AG04450 (cell line): ENCODE data around the gene FBN1. TPM values are rescaled to one million over a fixed set of nuclear protein-coding genes. Genes with fewer than 3 reads are reported as not detected.

Experiments
- CTCF ChIA-PET: fragments of 300-600, 350-600 bp; formaldehyde crosslinking; extraction: SDS; loops from one replicate; lab custom pipeline; 2022; ENCODE audit warnings: antibody characterized with exemption, inconsistent platforms; lab: Charles Lee
- POLR2A ChIA-PET: fragments of 350-600 bp; formaldehyde crosslinking; extraction: SDS; loops from one replicate; lab custom pipeline; 2021; ENCODE audit warnings: antibody characterized with exemption, inconsistent platforms; lab: Yijun Ruan, JAX
- DNase-seq: peaks from one replicate; pipeline ENCODE4 v3.0.0-alpha.2; 2011; ENCODE audit warnings: low read depth, low spot score
- H3K27ac ChIP-seq: one replicate; pipeline ENCODE4 v1.5.1; 2012; ENCODE audit warnings: low read depth, low read length, control low read depth
- H3K27me3 ChIP-seq: one replicate; pipeline ENCODE4 v1.6.0; 2012; ENCODE audit warnings: low read length; ENCODE audit not compliant: control insufficient read depth, insufficient read depth
- H3K4me3 ChIP-seq: 2 replicates; pipeline ENCODE4 v1.5.1; 2011; ENCODE audit warnings: mild to moderate bottlenecking, low read depth, low read length, control low read depth
- H3K9me3 ChIP-seq: 2 replicates; pipeline ENCODE4 v1.5.1; 2012; ENCODE audit warnings: low read length; ENCODE audit not compliant: control insufficient read depth, insufficient read depth
- polyA plus RNA-seq: library from polyadenylated mRNA; depleted of rRNA; stranded (reverse); fragments of >200 nt; gene quantifications from 2 replicates; pipeline ENCODE4 v1.2.3, GENCODE V29; 2011
- TF ChIP-seq, protein P1 (sequence below): IDR thresholded peaks from 2 replicates; pipeline ENCODE4 v1.5.1; 2011; ENCODE audit warnings: low read depth, low read length, control low read depth, inconsistent platforms

The FBN1 gene
- polyA plus RNA-seq, 1 experiment, result 530 TPM

DNA sequence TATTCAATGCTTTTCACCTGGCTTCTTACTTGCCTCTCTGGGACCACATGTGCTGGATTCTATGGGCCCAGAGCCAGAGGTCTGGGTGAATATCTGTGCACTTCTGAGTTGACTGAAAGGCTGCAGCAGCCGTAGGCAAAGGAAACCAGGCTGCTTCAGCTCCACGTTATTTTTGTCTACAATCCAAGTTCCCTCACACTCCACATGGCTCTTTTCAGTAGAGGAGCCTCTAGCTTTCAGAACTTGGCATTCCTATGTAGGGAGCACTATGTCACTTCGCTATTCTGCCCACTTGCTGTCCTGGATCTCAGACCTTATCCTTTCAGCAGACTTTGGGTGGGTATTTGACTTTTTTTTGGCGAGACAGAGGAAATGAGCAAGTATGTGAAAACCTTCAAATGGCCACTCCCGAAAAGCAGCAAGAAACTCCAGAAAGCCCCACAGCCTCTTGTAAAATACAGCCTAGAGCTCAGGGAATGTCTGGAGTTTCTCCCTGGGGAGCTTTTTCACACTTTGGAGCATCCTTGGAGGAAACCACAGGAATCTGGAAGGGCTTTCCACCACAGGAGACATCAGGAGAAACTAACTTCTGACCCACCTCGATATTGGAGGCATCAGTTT is 233.4 kb downstream of the FBN1 start:
- DNase-seq, result no peak
- H3K4me3 ChIP-seq, result no peak overlapping the region
- no peaks in the 10 kb centered on the region for H3K9me3 ChIP-seq
- H3K27me3 ChIP-seq, result no peaks in the 10 kb centered on the region
- CTCF ChIA-PET, result no interaction called here
- POLR2A ChIA-PET, result interaction anchor here (0.7 kb wide), 1 partner anchor 1714 kb away, joined by 3 read pairs; no protein-coding TSS in a partner anchor
- no peak overlapping the region for H3K27ac ChIP-seq
- TF ChIP-seq, protein P1, sequence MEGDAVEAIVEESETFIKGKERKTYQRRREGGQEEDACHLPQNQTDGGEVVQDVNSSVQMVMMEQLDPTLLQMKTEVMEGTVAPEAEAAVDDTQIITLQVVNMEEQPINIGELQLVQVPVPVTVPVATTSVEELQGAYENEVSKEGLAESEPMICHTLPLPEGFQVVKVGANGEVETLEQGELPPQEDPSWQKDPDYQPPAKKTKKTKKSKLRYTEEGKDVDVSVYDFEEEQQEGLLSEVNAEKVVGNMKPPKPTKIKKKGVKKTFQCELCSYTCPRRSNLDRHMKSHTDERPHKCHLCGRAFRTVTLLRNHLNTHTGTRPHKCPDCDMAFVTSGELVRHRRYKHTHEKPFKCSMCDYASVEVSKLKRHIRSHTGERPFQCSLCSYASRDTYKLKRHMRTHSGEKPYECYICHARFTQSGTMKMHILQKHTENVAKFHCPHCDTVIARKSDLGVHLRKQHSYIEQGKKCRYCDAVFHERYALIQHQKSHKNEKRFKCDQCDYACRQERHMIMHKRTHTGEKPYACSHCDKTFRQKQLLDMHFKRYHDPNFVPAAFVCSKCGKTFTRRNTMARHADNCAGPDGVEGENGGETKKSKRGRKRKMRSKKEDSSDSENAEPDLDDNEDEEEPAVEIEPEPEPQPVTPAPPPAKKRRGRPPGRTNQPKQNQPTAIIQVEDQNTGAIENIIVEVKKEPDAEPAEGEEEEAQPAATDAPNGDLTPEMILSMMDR, result no peak

DNA sequence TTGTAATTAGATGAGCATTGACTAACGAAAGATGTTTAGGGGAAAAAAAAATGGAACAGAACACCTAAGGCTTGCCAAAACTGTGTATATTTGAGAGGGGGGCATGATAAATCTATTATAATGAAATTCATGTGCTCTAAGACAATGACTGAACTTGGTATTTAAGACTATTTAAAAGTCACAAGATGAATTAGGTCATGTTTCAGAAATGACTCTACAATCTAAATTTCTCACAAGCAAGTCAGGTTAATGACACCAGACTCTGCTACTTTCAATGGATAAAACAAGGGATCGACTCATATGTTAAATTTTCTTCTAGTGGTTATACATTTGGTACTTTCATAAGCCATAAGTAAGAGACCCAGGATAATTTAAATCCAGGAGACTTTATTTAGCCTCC is 235.9 kb downstream of the FBN1 start:
- ChIA-PET POLR2A (no interaction called here), CTCF (interaction anchor here (1.7 kb wide), 1 partner anchor 57 kb away, joined by 5 read pairs; no protein-coding TSS in a partner anchor)
- TF ChIP-seq, protein P1, result no peak
- Histone ChIP-seq H3K27ac (no peak overlapping the region), H3K4me3 (no peak overlapping the region), H3K27me3 (no peaks in the 10 kb centered on the region), H3K9me3 (no peaks in the 10 kb centered on the region)
- no peak for DNase-seq

DNA sequence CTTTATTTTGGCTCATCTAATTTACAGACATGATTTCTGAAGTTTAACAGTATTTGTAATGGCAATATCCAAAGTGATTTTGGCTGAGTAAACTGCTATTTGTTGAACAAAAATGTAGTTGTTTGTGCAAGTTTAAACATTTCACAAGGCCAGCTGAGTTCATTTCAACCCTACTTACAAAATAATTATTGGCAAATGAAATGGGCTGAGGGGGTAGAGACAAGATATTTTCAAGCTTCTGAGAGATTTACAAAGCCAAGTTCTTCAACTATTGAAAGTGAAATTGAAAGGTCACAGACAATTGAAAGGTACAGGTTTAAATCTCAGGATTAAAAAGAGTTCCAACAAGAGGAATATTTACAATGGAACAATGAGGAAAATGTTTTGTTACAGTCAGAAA is 237.2 kb downstream of the FBN1 start:
- ChIA-PET CTCF (interaction anchor here (1.0 to 3.5 kb wide), 4 partner anchors 9 to 56 kb away, joined by 3 to 12 read pairs (median 4); no protein-coding TSS in a partner anchor), POLR2A (no interaction called here)
- no peak overlapping the region for H3K4me3 ChIP-seq
- TF ChIP-seq, protein P1, result no peak
- no peak overlapping the region for H3K27ac ChIP-seq
- H3K27me3 ChIP-seq, result no peaks in the 10 kb centered on the region
- no peaks in the 10 kb centered on the region for H3K9me3 ChIP-seq
- no peak for DNase-seq

DNA sequence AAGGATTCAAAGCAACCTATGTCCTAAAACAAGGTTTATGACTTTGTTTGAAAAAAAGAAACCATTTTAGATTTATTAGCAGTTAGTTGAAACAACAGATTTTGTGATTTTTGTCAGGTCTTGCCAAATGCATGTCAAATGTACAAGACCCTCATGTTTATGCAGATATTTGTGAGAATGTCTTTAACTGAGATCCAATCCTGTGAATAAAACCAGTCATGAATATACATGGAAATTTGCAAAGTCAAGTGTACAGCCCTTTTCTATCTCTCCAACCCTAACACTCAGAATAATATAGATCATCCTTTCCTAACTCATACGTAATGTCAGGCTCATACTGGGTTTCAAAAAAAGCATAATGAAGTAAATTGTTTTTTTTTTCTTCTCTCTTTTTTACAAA is 237.9 kb downstream of the FBN1 start:
- DNase-seq, result no peak
- Histone ChIP-seq H3K27me3 (no peaks in the 10 kb centered on the region), H3K27ac (no peak overlapping the region), H3K4me3 (no peak overlapping the region), H3K9me3 (no peaks in the 10 kb centered on the region)
- ChIA-PET CTCF (interaction anchor here (1.0 to 3.5 kb wide), 4 partner anchors 9 to 55 kb away, joined by 3 to 12 read pairs (median 4); no protein-coding TSS in a partner anchor), POLR2A (no interaction called here)
- TF ChIP-seq, protein P1, result no peak

DNA sequence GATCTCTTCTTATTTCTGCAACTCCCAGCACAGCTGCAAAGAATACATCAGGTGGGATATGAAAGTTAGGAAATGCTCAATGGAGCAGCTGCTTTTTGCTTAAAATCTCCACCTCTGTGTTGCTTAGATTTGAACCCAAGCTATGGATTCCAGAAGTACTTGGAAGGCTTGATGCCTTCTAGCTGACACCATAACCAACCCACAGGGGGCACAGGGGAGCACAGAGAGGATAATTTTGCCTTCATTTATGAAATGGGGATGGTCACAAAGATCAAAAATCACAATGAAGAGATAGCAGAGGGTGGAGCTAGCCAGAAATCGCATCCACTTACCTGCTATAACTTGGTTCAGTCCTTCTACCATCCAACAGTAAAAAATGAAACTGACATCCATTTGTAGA is 238.6 kb downstream of the FBN1 start:
- H3K4me3 ChIP-seq, result no peak overlapping the region
- POLR2A ChIA-PET, result no interaction called here
- TF ChIP-seq, protein P1, result 0 out of 2 replicates have a peak, but pooled peaks have one; percentile 33
- CTCF ChIA-PET, result interaction anchor here (0.9 to 3.5 kb wide), 3 partner anchors 31 to 241 kb away, joined by 3 to 12 read pairs (median 3); no protein-coding TSS in a partner anchor
- no peaks in the 10 kb centered on the region for H3K27me3 ChIP-seq
- no peaks in the 10 kb centered on the region for H3K9me3 ChIP-seq
- DNase-seq, result no peak
- H3K27ac ChIP-seq, result no peak overlapping the region
